GF-D8 (cell line): ENCODE data around the gene ARPC5L.
"Not testable (repeated sequence)": the region's sequence is repeated elsewhere in the genome, so short reads cannot be mapped to it uniquely, and the experiment has no call there.

Experiments used
- DNase-seq: peaks from one replicate; lab custom pipeline; 2025; lab: John Stamatoyannopoulos, UW

The ARPC5L gene

DNA sequence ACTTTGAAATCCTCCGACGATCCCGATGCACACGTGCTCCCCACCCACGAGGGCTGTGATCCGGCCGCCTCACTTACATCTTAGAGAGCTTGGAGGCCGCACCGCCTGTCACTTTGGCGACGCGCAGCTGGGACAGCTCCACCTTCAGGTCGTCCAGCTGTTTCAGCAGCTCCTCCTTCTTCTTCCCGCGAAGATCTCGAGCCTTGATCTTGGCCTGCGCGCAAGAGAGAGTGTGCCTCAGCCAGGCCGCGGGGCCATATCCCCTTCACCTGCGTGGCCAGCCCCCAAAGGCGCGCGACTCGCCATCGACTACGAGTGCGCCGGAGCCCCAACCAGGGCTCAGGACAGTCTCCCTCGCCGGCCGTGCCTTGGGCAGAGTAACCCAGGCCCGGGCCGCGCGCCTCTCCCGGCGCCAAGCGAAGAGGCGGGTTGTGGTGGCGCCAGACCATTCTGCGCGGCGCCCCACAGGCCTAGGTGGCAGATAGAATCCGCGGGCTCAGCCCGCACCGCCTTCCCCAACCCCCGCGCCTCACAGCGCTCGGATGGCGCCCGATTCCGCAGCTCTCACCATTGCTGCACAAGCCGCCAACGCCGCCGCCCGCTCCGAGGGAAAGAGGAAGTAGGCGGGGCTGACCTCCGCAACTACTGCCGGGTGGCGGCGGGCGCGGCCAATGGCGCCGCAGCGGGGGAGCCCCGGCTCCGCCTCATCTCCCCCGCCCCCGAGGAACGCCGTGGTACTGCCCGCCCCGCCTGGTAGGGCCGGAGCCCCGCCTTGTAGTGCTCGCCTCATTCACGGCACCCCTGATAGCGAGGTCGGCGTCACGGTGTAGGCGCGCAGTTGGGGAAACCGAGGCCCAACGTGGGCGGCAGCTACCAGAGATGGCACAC, at the start of gene ARPC5L, which contains the start of gene RPL35:
TSS of gene ARPC5L (plus strand) at position 789 of the 888 bp plus-strand sequence. CDS start 7,161 bp downstream, outside the sequence.
TSS of gene RPL35 (minus strand) at position 616 of the 888 bp plus-strand sequence. CDS start at position 571, 45 bp downstream.
- peak; percentile 80 for DNase-seq

DNA sequence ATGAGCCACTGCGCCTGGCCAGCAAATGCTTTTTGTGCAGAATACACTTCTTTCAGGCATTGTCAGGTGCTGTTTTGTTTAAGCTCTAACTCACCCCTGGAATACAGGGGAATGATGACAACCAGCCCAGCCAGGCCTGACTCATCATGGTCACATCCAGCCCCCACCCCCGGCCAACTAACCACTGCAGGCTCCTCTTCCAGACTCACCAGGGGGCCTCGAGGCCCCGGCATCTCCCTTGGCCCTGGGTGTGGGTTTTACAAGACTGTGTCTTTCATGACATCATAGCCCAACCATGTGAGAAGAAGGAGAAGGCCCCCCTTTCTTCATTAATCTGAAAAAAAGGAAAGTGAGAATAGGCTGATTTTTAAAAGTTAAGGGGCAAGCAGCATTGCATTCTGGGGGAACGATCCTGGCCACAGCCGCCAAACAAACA, 49.5 kb upstream of the ARPC5L start:
- no peak for DNase-seq

DNA sequence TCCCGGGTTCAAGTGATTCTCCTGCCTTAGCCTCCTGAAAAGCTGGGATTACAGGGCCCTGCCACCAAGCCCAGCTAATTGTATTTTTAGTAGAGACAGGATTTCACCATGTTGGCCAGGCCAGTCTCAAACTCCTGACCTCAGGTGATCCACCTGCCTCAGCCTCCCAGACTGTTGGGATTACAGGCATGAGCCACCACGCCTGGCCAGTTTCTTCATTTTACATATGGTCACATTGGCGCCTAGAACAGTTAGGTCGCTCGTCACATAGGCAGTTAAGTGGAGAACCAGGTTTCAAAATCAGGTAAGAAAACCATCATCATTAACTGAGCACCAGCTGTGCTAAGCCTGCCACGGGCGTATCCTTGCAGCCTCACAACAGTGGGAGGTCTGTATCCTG, 48.9 kb upstream of the ARPC5L start:
- no peak for DNase-seq

DNA sequence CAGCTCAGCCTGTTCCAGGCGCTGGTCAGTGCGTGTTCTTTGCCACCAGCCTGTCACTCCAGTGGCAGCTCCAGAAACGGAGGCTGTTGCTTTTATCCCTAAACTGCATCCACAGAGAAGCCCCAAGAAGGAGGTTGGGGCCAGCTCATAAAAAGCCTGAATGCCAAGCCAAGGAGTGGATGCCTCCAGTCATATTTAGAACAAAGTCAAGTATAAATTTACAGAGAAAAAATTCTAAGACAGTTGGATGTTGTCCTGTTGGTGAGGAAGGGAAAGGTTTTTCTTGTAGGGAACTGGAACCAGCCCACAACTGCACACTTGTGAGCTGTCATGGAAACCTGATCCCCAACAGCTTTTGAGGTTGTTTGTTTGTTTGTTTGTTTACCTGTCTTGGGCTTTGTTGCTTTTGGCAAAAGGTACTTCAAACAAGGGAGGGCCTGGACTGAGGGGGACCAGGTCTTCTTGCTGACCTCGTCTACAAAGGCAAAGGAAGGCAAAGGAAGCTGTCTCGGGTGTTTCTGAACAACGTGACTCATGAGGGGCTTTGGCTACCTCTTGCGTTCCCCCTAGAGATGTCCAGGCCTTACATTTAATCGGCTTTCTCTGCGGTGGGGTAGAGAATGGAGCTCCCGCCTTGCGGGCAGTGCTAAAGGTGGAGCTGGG, 48.3 kb upstream of the ARPC5L start:
- no peak for DNase-seq

DNA sequence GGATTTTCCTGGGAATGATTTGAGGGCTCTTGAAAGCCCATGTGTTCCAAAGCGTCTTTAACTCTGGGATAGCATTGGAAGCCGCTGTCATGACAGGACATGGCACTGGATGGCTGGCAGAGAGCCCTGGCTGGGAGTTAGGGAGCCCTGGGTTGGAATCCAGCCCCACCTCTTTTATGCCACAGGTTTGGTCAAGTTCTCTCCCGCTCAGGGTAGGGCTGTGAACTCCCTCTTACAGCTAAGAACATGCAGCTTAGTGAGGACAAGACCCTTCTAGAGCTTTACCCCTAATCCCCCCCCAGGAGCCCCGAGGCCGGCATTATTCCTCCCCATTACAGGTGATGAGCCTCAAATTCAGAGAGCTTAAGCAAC, 47.8 kb upstream of the ARPC5L start:
- DNase-seq: no peak

DNA sequence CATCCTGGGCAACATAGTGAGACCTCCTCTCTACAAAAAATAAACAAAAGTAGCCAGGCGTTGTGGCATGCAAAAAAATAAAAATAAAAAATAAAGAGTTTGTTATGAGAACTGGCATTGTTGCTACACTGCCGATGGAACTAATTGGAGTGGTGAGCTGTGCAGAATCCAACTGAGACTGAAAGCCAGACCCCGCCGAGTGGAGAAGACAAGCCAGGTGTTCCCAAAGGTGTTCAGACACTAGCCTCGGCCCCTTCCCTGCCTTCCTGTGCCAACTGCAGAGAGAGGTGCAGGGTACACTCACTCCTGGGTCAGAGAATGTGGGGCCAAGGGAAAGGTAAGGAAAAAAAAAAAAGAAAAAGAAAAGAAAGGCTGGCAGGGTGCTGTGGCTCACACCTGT, 46.3 kb upstream of the ARPC5L start:
- no peak for DNase-seq

DNA sequence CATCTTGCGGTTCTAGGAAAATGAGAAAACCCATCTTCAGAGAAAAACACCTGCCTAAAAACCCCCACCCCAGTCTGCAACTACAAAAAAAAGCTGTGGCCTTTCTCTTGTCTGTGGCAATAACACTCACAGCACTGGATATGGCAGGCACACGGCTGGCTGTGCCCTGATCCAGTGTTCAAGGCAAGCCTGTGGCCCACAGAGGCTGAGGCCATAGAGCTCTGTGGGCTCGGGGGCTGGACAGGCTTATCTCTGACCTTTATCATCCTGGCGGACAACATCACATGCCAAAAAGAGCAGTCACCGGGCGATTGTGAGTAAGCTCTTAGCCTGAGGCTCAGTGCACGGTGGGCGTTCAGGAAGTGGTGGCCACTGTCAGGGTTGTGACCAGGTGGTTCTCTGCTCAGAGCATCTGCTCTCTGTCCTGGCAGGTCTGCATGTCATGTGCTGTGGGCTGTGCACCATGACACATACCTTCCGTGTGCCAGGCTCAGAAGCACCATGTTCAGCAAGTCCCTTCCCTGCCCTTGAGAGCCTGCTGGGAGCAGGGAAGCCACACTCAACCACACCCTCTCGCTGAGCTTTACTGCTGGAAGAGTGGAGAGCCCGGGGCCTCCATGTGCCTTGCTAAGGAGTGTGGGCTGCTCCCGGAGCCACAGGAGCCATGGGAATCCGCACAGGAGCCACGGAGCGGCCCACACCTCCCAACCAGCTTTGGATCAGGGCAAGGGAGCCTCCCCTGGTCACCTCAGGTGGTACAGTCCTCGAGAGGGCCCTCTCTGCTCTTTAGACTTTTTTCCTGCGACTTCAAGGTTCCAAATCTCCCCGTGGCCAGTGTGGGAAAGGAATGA, 43.3 kb upstream of the ARPC5L start:
- no peak for DNase-seq

DNA sequence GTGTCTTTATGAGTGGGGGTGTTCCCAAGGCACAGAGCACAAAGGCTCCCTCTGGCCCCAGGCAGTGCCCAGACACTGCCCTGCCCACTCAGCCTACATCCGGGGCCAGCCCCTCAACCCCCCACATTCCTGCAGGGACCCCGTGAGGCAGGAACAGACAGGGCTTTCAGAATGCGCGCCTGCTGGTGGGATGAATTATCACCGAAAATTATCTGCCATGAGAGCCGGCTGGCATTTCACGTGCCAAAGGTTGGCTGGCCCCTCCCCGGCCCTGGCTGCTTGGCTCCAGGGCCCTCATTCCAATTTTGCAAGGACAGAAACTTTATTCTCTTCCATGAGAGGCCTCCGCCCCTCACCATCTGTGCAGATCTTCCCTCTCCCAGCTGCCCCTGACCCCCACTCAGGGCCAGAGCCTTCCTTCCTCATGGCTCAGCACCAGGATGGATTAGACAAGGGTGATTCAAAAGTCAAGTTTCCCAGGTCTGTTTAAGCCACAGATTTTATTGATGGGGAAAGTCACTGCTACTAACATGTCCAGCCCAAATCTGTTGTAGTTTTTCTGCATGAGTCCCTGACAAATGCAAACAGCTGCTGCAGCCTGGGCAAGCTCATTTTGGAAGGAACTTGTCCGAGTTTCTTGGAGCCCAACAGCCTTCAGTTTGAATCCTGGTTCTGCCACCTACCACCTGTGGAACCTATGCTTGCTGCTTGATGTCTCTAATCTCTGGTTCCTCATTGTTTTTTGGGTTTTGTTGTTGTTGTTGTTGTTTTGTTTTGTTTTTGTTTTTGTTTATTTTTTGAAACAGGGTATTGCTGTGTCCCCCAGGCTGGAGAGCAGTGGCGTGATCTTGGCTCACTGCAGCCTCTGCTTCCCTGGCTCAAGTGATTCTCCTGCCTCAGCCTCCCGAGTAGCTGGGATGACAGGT, 41.0 kb upstream of the ARPC5L start:
- no peak for DNase-seq

DNA sequence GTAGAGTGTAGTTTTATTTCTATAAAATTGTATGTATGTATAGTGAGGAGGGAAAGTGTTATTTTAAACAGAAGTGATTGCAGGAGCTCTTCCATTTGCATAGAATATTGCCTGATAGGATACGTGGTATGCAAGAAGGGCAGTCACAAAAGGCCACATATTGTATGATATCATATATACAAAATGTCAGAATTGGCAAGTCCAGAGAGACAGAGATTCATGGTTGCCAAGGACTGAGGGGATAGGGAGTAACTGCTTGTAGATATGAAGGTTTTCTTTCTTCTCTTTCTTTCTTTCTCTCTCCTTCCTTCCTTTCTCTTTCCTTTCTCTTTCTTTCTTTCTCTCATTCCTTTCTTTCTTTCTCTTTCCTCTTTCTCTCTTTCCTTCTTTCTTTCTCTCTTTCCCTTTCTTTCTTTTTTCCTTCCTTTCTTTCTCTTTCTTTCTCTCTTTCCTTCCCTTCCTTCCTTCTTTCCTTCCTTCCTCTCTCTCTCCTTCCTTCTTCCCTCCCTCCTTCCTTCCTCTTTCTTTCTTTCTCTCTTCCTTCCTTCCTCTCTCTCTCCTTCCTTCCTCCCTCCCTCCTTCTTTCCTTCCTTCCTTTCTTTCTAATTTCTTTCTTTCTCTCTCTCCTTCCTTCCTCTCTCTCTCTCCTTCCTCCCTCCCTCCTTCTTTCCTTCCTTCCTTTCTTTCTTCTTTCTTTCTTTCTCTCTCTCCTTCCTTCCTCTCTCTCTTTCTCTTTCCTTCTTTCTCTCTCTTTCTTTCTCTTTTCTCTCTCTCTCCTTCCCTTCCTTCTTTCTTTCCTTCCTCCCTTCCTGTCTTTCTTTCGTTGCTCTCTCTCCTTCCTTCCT, 33.2 kb upstream of the ARPC5L start:
- DNase-seq: no peak

DNA sequence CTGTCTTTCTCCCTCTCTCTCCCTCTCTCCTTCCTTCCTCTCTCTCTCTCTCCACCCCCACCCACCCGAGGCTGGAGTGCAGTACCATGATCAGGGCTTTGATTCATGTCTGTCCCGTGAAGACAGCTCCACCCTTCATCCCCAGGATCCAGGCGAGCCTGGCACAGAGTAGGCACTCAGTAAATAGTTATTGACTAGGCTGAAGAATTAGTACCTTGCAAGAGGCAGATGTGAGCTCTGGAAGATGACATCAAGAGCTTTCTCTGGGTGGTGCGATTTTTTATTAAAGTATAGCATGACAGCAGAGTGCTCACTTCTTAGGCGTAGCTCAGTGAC, 32.6 kb upstream of the ARPC5L start:
- DNase-seq: no peak

DNA sequence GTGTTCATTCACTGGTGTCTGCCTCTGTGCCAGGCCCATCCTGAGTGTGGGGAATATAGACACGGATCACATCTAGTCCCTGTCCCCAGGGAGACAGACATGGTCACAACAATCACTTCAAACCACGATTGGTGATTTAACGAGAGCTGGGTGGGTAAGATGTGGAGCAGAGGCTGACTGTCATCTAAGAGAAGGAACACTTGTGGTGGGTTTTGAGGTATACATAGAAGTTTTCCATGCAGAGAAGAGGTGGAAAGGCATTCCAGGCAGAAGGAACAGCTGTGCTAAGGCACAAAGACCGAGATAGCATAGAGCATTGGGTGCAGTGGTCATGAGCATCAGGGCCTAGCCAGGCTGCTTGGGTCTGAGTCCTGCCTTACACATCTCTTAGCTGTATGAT, 31.3 kb upstream of the ARPC5L start:
- DNase-seq: no peak

DNA sequence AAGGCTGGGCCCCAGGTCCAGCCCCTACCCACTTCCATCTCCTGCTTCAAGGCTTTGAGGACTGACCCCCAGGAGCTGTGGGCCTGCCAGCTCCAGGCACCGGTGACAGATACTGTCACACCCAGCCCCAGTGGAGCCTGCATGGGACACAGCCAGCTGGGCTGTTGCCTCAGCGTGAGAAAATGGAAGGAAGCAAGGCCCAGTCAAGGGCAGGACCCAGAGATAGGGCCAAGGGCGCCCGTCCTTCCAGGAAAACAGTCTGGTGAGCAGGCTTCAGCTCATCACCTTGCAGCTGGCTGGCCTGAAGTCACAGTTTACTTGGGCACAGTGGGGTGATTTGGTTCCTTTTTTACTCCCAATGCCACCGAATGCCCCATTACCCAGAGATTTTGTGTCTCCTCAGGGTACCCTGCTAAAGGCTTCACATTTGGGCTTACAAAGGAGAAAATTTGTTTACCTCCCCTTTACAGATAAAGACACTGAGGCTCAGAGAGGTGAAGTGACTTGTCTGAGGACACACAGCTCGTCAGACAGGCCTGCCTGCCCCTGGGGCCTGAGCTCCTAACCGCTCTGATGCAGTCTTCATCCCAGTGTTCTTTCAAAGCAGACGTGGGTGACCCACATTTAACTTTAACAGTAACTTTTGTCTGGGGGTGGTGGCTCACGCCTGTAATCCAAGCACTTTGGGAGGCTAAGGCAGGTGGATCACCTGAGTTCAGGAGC, 30.1 kb upstream of the ARPC5L start:
- DNase-seq: peak; percentile 38

DNA sequence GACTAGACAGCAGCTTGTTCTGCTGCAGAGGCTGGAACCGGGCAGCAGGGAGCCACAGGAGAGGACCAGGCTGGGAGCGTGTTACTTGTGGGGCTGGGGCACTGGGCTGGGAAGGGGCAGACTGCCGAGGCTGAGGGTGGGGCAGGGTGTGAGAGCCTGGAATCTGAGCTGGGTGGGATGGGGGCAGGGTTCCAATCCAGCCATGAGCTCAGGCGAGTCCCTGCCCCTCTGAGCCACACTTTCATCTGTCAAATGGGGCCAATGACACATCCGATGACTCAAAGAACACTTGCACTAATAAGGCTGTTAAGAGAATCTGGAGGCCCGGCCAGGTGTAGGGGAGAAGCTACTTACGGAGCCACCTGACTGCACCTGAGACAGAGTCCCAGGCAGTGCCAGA, 27.3 kb upstream of the ARPC5L start:
- no peak for DNase-seq

DNA sequence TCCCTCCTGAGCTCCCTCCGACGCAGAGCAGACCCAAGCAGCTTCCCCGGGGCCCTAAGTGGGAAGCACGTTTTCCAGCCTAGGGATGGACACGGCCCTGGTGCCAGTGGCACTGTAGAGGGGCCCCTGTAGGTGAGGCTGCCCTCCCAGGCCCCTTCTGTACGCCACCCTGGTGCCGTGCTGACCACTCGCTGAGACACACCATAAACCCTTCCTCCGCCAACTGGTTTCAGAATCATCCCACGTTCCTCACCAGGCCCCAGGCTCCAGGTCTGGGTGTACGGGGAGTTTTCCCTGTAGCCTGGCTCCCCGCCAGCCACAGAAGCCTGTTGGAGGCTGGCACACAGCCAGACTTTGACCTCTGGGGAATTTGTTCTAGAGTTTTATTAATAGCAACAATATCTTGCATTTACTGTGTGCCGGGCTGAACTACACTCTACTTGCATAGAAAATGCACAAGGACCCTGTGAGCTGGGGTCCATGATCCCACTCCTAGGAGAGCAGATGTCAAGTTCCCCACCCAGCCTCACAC, 26.8 kb upstream of the ARPC5L start:
- no peak for DNase-seq

DNA sequence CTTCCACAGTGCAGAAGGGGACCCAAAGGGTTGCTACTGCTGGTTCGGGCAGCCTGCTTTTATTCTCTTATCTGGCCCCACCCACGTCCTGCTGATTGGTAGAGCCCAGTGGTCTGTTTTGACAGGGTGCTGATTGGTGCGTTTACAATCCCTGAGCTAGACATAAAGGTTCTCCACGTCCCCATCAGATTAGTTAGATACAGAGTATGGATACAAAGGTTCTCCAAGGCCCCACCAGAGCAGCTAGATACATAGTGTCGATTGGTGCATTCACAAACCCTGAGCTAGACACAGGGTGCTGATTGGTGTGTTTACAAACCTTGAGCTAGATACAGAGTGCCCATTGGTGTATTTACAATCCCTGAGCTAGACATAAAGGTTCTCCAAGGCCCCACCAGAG, 23.8 kb upstream of the ARPC5L start:
- DNase-seq: not testable (repeated sequence)

DNA sequence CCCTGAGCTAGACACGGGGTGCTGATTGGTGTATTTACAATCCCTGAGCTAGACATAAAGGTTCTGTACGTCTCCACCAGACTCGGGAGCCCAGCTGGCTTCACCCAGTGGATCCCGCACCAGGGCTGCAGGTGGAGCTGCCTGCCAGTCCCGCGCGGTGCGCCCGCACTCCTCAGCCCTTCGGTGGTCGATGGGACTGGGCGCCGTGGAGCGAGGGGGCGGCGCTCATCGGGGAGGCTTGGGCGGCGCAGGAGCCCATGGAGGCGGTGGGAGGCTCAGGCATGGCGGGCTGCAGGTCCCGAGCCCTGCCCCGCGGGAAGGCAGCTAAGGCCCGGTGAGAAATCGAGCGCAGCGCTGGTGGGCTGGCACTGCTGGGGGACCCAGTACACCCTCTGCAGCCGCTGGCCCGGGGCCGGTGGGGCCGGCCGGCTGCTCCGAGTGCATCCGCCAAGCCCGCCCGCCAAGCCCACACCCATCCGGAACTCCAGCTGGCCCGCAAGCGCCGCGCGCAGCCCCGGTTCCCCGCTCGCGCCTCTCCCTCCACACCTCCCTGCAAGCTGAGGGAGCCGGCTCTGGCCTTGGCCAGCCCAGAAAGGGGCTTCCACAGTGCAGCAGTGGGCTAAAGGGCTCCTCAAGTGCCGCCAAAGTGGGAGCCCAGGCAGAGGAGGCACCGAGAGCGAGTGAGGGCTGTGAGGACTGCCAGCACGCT, 23.2 kb upstream of the ARPC5L start:
- DNase-seq: not testable (repeated sequence)

DNA sequence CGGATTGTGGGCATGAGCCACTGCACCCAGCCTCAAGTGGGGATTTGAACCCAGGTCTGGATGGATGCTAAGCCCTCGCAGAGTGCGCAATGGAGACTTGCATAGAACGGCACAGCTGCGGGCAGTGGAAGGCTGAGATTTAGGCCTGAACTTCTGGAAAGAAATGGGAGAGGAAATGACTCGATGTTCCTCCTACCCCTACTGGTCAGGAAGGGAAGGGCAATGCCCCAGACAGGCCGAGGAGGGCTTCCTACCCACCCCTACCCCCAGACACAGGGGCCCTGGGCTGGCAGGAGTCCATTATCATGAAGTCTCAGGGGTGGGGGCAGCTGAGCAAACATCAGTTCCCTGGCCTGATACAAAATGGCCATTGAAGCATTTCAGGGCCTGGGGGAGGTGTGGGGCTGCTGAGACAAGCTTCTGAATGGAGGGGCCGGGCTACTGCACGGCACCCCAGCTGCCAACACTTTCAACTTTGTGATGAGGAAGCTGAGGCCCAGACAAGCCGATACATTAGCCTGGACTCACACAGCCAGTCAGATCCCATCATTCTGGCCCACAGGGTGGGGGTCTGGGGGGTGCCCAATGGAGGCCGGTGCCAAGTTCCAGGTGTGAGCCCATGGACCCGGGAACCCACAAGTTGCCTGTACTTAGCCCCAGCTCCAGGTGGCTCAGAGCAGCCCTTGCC, 22.2 kb upstream of the ARPC5L start:
- no peak for DNase-seq

DNA sequence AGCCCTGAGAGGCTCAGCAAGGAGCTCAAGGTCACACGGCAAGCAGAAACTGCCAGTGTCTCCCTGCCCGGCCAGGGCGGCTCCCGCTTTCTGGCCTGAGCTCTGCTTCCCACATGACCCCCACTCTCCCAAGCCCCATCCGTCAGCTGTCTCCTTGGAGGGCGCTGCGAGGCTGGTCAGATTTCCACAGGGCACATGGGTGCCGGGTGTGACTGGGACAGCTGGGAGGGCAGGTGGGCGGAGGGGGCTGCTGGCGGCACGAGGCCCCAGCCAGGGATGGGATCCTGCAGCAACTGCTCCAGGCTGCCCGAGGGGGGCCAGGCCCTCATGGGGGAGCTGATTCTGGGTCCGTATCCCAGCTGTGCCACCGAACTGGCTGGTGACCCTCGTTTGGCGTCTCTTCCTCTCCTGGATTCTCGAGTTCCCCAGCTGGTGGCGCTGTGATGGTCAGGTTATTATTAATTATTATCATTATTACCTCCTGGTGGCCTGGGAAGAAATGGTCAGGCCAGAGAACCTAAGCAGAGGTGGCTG, 21.6 kb upstream of the ARPC5L start:
- DNase-seq: no peak
